ENCODE data around the gene PTX4. TPM values are rescaled to one million over a fixed set of nuclear protein-coding genes. Genes with fewer than 3 reads are reported as not detected.
"Not testable (repeated sequence)": the region's sequence is repeated elsewhere in the genome, so short reads cannot be mapped to it uniquely, and the experiment has no call there.

PTX4 gene
- polyA plus RNA-seq, 1 donor (not counting 4 experiments of a cell fraction or from before 2014, with no cell fraction given) = not detected

- Histone ChIP-seq H3K27ac (ENCODE audit: control insufficient read depth, insufficient read depth, low read length) (peak overlapping the region; percentile 64), H4K20me1 (ENCODE audit: control insufficient read depth, extremely low read depth, insufficient read depth, low read length) (no peaks in the 10 kb centered on the region), H2AFZ (ENCODE audit: control insufficient read depth, low read length) (no peak overlapping the region), H3K9ac (ENCODE audit: control insufficient read depth, extremely low read depth, insufficient read depth, low read length) (peak overlapping the region; percentile 33), H3K4me3 (ENCODE audit: control insufficient read depth in 2 of 3, extremely low read depth in 1 of 3, insufficient read depth in 2 of 3, low read depth in 1 of 3, low read length in 3 of 3) (no peak overlapping the region), H3K9me1 (ENCODE audit: control insufficient read depth, extremely low read depth, insufficient read depth, low read length) (no peaks in the 10 kb centered on the region), H3K79me2 (ENCODE audit: control insufficient read depth, insufficient read depth, low read length) (no peaks in the 10 kb centered on the region), H3K9me3 (ENCODE audit: control insufficient read depth, low read depth, low read length) (no peaks in the 10 kb centered on the region), H3K36me3 (ENCODE audit: control insufficient read depth in 2 of 2, extremely low read depth in 1 of 2, insufficient read depth in 2 of 2, low read length in 2 of 2) (no peaks in the 10 kb centered on the region), H3K4me2 (ENCODE audit: control insufficient read depth, extremely low read depth, insufficient read depth, low read depth, low read length) (peak overlapping the region; percentile 16), H3K27me3 (ENCODE audit: control insufficient read depth, extremely low read depth, insufficient read depth, low read length) (no peaks in the 10 kb centered on the region), H3K4me1 (ENCODE audit: control insufficient read depth, extremely low read depth, insufficient read depth, low read length) (peaks cover 2% of the 10 kb centered on the region)
- FAIRE-seq (peak; percentile 87), DNase-seq (ENCODE audit: low read depth, low spot score) (no peak)
- dilution Hi-C loops (cut with MboI; ENCODE audit: extremely low pct_ligation_motif_present, low sequenced_read_pairs) = no loop called here
- TF ChIP-seq EZH2 (IDR thresholded peaks at IDR 0.05; ENCODE audit: low read length) (no peak), CTCF (optimal IDR thresholded peaks at IDR 0.05 in 1 of 3, IDR thresholded peaks at IDR 0.05 in 1 of 3, conservative IDR thresholded peaks at IDR 0.05 in 1 of 3; ENCODE audit: extremely low read depth in 1 of 3, insufficient read depth in 2 of 3, low read length in 3 of 3) (no peak)
These were observed 6.6 kb downstream of the PTX4 start for GRCh38 chr16:1481906-1482835.

GRCh38 chr16:1478937-1479336, 9.8 kb downstream of the PTX4 start:
- dilution Hi-C loops (cut with MboI; ENCODE audit: extremely low pct_ligation_motif_present, low sequenced_read_pairs); H2AFZ ChIP-seq (ENCODE audit: control insufficient read depth, low read length); H3K9me1 ChIP-seq (ENCODE audit: control insufficient read depth, extremely low read depth, insufficient read depth, low read length); H3K36me3 ChIP-seq (ENCODE audit: control insufficient read depth in 2 of 2, extremely low read depth in 1 of 2, insufficient read depth in 2 of 2, low read length in 2 of 2); H3K4me3 ChIP-seq (ENCODE audit: control insufficient read depth in 2 of 3, extremely low read depth in 1 of 3, insufficient read depth in 2 of 3, low read depth in 1 of 3, low read length in 3 of 3); H3K27ac ChIP-seq (ENCODE audit: control insufficient read depth, insufficient read depth, low read length); H3K9me3 ChIP-seq (ENCODE audit: control insufficient read depth, low read depth, low read length); H3K79me2 ChIP-seq (ENCODE audit: control insufficient read depth, insufficient read depth, low read length); H3K4me2 ChIP-seq (ENCODE audit: control insufficient read depth, extremely low read depth, insufficient read depth, low read depth, low read length); DNase-seq (ENCODE audit: low read depth, low spot score); FAIRE-seq; H4K20me1 ChIP-seq (ENCODE audit: control insufficient read depth, extremely low read depth, insufficient read depth, low read length); H3K9ac ChIP-seq (ENCODE audit: control insufficient read depth, extremely low read depth, insufficient read depth, low read length); H3K27me3 ChIP-seq (ENCODE audit: control insufficient read depth, extremely low read depth, insufficient read depth, low read length): not testable (repeated sequence)
- peaks cover 12% of the 10 kb centered on the region for H3K4me1 ChIP-seq (ENCODE audit: control insufficient read depth, extremely low read depth, insufficient read depth, low read length)

All from keratinocyte (primary cell).